ENCODE results near the gene PRR16.

The PRR16 gene

DNA sequence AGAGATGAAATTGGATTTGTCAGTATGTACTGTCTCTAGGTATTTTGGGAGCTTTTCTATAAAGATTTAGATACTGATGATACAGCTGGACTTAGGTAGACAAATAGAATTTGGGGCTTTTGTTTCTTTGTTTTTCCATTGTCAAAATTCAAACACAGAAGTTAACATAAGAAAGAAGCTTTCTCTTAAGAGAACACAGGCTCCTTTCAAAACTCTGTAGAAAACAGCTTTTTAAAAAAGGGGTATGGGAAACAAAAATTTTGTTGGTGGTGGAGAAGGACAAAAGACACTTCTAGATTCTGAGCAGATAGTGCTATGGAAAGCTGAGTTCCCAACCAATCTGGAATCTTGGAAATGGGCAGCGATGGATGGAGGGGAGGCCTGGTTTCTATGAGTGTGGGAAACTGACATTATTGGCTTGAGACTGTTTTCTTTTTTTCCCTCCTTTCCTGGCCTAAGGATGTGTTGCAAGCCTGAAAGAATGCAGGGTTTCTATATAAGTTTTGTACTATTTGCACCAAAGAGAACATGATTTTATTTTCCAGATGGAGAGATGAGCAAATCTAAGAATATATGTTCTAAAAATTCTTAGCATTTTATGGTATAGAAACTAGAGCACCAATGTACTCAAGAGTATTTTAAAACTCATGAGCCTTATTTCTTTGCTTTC lies 240.0 kb downstream of the PRR16 start:
- DNase-seq (ENCODE audit: insufficient read length, low spot score) (no peak), FAIRE-seq (no peak)
- TF ChIP-seq POLR2A (IDR thresholded peaks at IDR 0.05; ENCODE audit: low read depth, low read length) (no peak), POU2F2 (IDR thresholded peaks at IDR 0.05; ENCODE audit: low read depth, low read length) (no peak), POLR2AphosphoS5 (IDR thresholded peaks at IDR 0.05; ENCODE audit: low read depth, low read length) (no peak), PAX5 (IDR thresholded peaks at IDR 0.05; ENCODE audit: insufficient read depth, low read length, severe bottlenecking) (no peak), TAF1 (IDR thresholded peaks at IDR 0.05; ENCODE audit: low read depth, low read length) (no peak), SPI1 (IDR thresholded peaks at IDR 0.05; ENCODE audit: low read depth, low read length) (no peak)

DNA sequence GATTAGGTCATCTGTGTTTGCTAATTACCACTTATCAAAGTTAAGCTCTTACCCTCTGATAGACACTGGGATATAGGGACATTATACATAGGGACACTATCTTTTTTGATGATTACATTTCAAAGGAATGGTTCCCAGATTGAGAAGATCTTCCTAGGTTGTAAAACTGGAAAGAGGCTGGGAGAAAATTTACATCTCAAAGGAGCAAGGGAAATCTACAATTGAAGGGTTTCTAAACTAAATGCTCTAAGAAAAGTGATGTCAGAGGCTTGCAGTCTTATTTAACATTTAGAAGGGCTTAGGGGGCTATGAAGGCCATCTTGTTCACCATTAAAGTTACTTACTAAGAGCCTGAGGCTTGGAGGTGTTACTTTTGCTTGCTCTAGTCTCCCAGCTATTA lies 242.8 kb downstream of the PRR16 start:
- TF ChIP-seq POU2F2 (IDR thresholded peaks at IDR 0.05; ENCODE audit: low read depth, low read length): no peak
- no peak for TF ChIP-seq POLR2AphosphoS5 (IDR thresholded peaks at IDR 0.05; ENCODE audit: low read depth, low read length)
- no peak for TF ChIP-seq SPI1 (IDR thresholded peaks at IDR 0.05; ENCODE audit: low read depth, low read length)
- no peak for TF ChIP-seq TAF1 (IDR thresholded peaks at IDR 0.05; ENCODE audit: low read depth, low read length)
- no peak for TF ChIP-seq PAX5 (IDR thresholded peaks at IDR 0.05; ENCODE audit: insufficient read depth, low read length, severe bottlenecking)
- no peak for TF ChIP-seq POLR2A (IDR thresholded peaks at IDR 0.05; ENCODE audit: low read depth, low read length)
- no peak for FAIRE-seq

DNA sequence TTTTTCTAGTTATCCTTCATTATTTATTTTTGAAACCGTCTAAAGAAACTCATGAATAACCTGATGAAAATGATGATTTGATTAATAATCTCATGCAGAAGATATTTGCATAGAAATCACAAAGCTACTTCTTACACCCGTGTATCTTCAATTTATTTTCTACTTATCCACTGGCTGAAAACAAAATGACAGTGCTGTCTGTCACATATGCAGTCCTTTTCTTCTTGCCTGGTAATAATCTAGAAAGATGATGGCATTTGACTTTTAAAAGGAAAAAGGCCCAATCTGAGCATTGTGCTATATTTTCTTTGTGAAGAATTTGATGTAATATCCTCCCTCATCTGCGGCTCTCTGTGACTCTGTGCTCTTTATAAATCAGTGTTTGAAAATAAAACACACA lies 253.3 kb downstream of the PRR16 start:
- no peak for FAIRE-seq
- no peak for DNase-seq (ENCODE audit: insufficient read length, low spot score)
- TF ChIP-seq PAX5 (IDR thresholded peaks at IDR 0.05; ENCODE audit: insufficient read depth, low read length, severe bottlenecking) (no peak), TAF1 (IDR thresholded peaks at IDR 0.05; ENCODE audit: low read depth, low read length) (no peak), POU2F2 (IDR thresholded peaks at IDR 0.05; ENCODE audit: low read depth, low read length) (no peak), POLR2AphosphoS5 (IDR thresholded peaks at IDR 0.05; ENCODE audit: low read depth, low read length) (no peak), SPI1 (IDR thresholded peaks at IDR 0.05; ENCODE audit: low read depth, low read length) (no peak), POLR2A (IDR thresholded peaks at IDR 0.05; ENCODE audit: low read depth, low read length) (no peak)

More for the DNA sequence above, 242.8 kb downstream of the PRR16 start:
- DNase-seq (ENCODE audit: insufficient read length, low spot score): no peak

DNA sequence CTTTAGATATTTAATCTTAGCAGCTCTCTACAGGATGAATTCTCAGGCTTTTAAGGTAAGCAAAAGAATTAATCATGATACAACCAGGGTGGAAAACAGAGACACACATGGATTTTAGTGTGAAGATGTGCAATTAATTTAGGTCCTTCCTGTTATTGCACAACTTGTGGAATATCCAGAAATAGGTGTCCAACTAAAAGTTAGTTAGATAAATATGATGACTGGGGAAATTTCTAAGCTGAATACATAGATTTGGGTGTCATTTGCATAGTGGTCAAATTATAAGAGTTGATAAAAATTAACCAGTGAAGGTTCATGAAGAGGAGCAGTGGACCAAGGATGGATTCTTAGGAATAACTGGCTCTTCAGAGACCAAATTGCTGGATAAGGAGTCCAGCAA lies 266.1 kb downstream of the PRR16 start:
- TF ChIP-seq TAF1 (IDR thresholded peaks at IDR 0.05; ENCODE audit: low read depth, low read length): no peak
- no peak for TF ChIP-seq POU2F2 (IDR thresholded peaks at IDR 0.05; ENCODE audit: low read depth, low read length)
- TF ChIP-seq POLR2A (IDR thresholded peaks at IDR 0.05; ENCODE audit: low read depth, low read length): no peak
- TF ChIP-seq SPI1 (IDR thresholded peaks at IDR 0.05; ENCODE audit: low read depth, low read length): no peak
- no peak for TF ChIP-seq POLR2AphosphoS5 (IDR thresholded peaks at IDR 0.05; ENCODE audit: low read depth, low read length)
- no peak for TF ChIP-seq PAX5 (IDR thresholded peaks at IDR 0.05; ENCODE audit: insufficient read depth, low read length, severe bottlenecking)
- no peak for FAIRE-seq
- no peak for DNase-seq (ENCODE audit: insufficient read length, low spot score)

DNA sequence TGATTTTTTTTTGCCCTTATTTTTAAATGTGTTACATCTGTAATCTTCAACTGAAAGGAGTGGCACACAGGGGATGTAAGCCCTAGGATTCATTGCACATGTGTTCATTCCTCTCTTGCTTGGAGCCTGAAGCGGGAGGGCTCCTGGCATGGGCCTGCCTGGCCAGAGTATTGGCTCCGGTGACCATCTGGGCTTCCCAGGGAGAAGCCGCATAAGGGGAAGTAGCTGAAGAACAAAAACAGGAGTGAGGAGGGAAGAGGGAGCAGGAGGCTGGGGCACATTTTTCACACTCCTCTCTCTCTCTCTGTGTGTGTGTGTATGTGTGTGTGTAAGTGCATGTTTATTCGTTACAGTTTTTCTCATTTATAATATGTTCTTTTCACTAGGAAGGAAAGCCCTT lies 269.9 kb downstream of the PRR16 start:
- FAIRE-seq (no peak), DNase-seq (ENCODE audit: insufficient read length, low spot score) (no peak)
- TF ChIP-seq POU2F2 (IDR thresholded peaks at IDR 0.05; ENCODE audit: low read depth, low read length) (no peak), POLR2AphosphoS5 (IDR thresholded peaks at IDR 0.05; ENCODE audit: low read depth, low read length) (no peak), PAX5 (IDR thresholded peaks at IDR 0.05; ENCODE audit: insufficient read depth, low read length, severe bottlenecking) (no peak), SPI1 (IDR thresholded peaks at IDR 0.05; ENCODE audit: low read depth, low read length) (no peak), POLR2A (IDR thresholded peaks at IDR 0.05; ENCODE audit: low read depth, low read length) (no peak), TAF1 (IDR thresholded peaks at IDR 0.05; ENCODE audit: low read depth, low read length) (no peak)

DNA sequence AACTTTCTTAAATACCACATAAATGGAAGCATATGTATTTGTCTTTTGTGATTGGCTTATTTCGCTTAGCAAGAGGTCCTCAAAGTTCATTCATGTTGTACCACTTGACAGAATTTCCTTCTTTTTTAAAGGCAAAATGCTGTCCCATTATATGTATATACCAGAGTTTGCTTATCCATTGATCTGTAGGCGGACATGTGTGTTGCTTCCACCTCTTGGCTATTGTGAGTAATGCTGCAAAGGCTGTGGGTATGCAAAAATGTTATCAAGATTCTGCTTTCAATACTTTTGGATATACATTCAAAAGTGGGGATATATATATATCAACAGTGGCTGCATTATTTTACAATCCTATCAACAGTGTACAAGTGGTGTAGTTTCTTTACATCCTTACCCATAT lies 271.0 kb downstream of the PRR16 start:
- FAIRE-seq: no peak
- TF ChIP-seq POLR2AphosphoS5 (IDR thresholded peaks at IDR 0.05; ENCODE audit: low read depth, low read length) (no peak), SPI1 (IDR thresholded peaks at IDR 0.05; ENCODE audit: low read depth, low read length) (no peak), POU2F2 (IDR thresholded peaks at IDR 0.05; ENCODE audit: low read depth, low read length) (no peak), TAF1 (IDR thresholded peaks at IDR 0.05; ENCODE audit: low read depth, low read length) (no peak), POLR2A (IDR thresholded peaks at IDR 0.05; ENCODE audit: low read depth, low read length) (no peak), PAX5 (IDR thresholded peaks at IDR 0.05; ENCODE audit: insufficient read depth, low read length, severe bottlenecking) (no peak)
- DNase-seq (ENCODE audit: insufficient read length, low spot score): no peak
